GM12878 (cell line): ENCODE results near the gene PPFIA3. TPM values are rescaled to one million over a fixed set of nuclear protein-coding genes. Genes with fewer than 3 reads are reported as not detected.

ENCODE experiments used
- ATAC-seq: fragments of 200-7000 bp; cut with Tn5 transposase; 3 replicates; pipeline ENCODE4 v1.9.1; 2020; ENCODE audit warnings: mild to moderate bottlenecking, moderate library complexity
- BruUV-seq: library from RNA; stranded (reverse); fragments of 400-500 nt; replicated peaks from 2 replicates; lab custom pipeline; 2021; lab: Mats Ljungman, UMichigan
- CTCF ChIA-PET: fragments of 300-600 bp; sonication (Branson Sonifier 250); formaldehyde crosslinking; extraction: SDS; loops from one replicate; lab custom pipeline; 2021; ENCODE audit warnings: inconsistent platforms; lab: Yijun Ruan, JAX
- POLR2A ChIA-PET: fragments of 350-600 bp; formaldehyde crosslinking; extraction: SDS; loops from one replicate; lab custom pipeline; 2021; ENCODE audit warnings: inconsistent platforms; lab: Charles Lee
- RAD21 ChIA-PET: fragments of 300-600 bp; sonication (Branson Sonifier 250); formaldehyde crosslinking; loops from one replicate; lab custom pipeline; 2023; ENCODE audit warnings: antibody characterized with exemption; ENCODE audit not compliant: unreplicated experiment; lab: Charles Lee
- SMC1A ChIA-PET: fragments of 300-600 bp; sonication (Branson Sonifier 250); formaldehyde crosslinking; loops from one replicate; lab custom pipeline; 2023; ENCODE audit not compliant: unreplicated experiment, uncharacterized antibody; lab: Charles Lee
- DNase-seq: peaks from one replicate; pipeline ENCODE4 v3.0.0-alpha.2; 2011; ENCODE audit warnings: low read depth, low spot score
- FAIRE-seq: peaks from 3 replicates; lab custom pipeline; 2011; peaks lifted over from hg19 to GRCh38; lab: Jason Lieb, UNC
- H2AFZ ChIP-seq: 2 replicates; pipeline ENCODE4 v1.6.0; 2011; ENCODE audit warnings: low read depth, low read length, control low read depth; ENCODE audit not compliant: control insufficient read depth
- H3K27ac ChIP-seq: 2 replicates; pipeline ENCODE4 v1.5.1; 2011; ENCODE audit warnings: control low read depth; ENCODE audit not compliant: control insufficient read depth, insufficient read depth
- H3K27me3 ChIP-seq, 2 experiments: replicated peaks in 1 of 2; 2 replicates each; pipeline versions ENCODE4 v1.6.0 to v1.6.1; 2011; ENCODE audit warnings: low read length in 1 of 2; ENCODE audit not compliant: control insufficient read depth in 2 of 2, insufficient read depth in 2 of 2
- H3K36me3 ChIP-seq, 2 experiments: 2 replicates each; pipeline ENCODE4 v1.5.1; 2011; ENCODE audit warnings: low read length in 1 of 2; ENCODE audit not compliant: control insufficient read depth in 2 of 2, insufficient read depth in 2 of 2
- H3K4me1 ChIP-seq: 2 replicates; pipeline ENCODE4 v1.6.1; 2011; ENCODE audit warnings: mild to moderate bottlenecking, low read length, moderate library complexity, mixed read lengths; ENCODE audit not compliant: control insufficient read depth, insufficient read depth
- H3K4me2 ChIP-seq: 2 replicates; pipeline ENCODE4 v1.6.0; 2011; ENCODE audit warnings: control low read depth; ENCODE audit not compliant: control insufficient read depth, insufficient read depth
- H3K4me3 ChIP-seq: fragments of 200-600 bp; sonication (generic); 2 replicates; pipeline ENCODE4 v1.5.1; 2016
- H3K79me2 ChIP-seq: 2 replicates; pipeline ENCODE4 v1.6.0; 2011; ENCODE audit warnings: low read length; ENCODE audit not compliant: control insufficient read depth, insufficient read depth
- H3K9ac ChIP-seq: 2 replicates; pipeline ENCODE4 v1.8.0; 2011; ENCODE audit warnings: low read length, control low read depth, mixed read lengths; ENCODE audit not compliant: control insufficient read depth, insufficient read depth
- H3K9me3 ChIP-seq: replicated peaks from 3 replicates; pipeline ENCODE4 v1.5.1; 2011; ENCODE audit warnings: mild to moderate bottlenecking, low read length; ENCODE audit not compliant: control insufficient read depth, insufficient read depth
- H4K20me1 ChIP-seq: 2 replicates; pipeline ENCODE4 v1.6.0; 2011; ENCODE audit not compliant: control insufficient read depth, insufficient read depth
- BRCA1 ChIP-seq: IDR thresholded peaks from 2 replicates; pipeline ENCODE4 v1.6.1; 2011; ENCODE audit warnings: low read depth, low read length, improper control_type of control experiment
- CBX5 ChIP-seq: sonication (generic); IDR thresholded peaks from 2 replicates; pipeline ENCODE4 v1.6.1; 2016; ENCODE audit warnings: low read depth, moderate library complexity, mild to moderate bottlenecking, inconsistent platforms
- ETV6 ChIP-seq, 2 experiments: fragments of 450-650 bp in 1 of 2; IDR thresholded peaks in 1 of 2; conservative IDR thresholded peaks in 1 of 2; 2 replicates each; pipeline ENCODE4 v1.6.1; 2014; ENCODE audit warnings: antibody characterized with exemption in 1 of 2, borderline replicate concordance in 1 of 2, low read depth in 1 of 2, mild to moderate bottlenecking in 1 of 2, moderate library complexity in 1 of 2
- HCFC1 ChIP-seq: fragments of 150-350 bp; IDR thresholded peaks from 2 replicates; pipeline ENCODE4 v1.6.1; 2014; ENCODE audit warnings: low read length
- LARP7 ChIP-seq: fragments of 450-650 bp; IDR thresholded peaks from 2 replicates; pipeline ENCODE4 v1.6.1; 2017; ENCODE audit warnings: mild to moderate bottlenecking
- MEF2A ChIP-seq: IDR thresholded peaks from 2 replicates; pipeline ENCODE4 v1.6.1; 2011; ENCODE audit warnings: low read depth, mild to moderate bottlenecking, low read length, moderate library complexity; ENCODE audit not compliant: insufficient read depth
- MTA3 ChIP-seq: IDR thresholded peaks from 2 replicates; pipeline ENCODE4 v1.6.1; 2012; ENCODE audit warnings: low read length, inconsistent platforms, borderline replicate concordance
- RELA ChIP-seq: fragments of 450-650 bp; IDR thresholded peaks from 2 replicates; pipeline ENCODE4 v1.8.0; 2014; ENCODE audit warnings: borderline replicate concordance; ENCODE audit not compliant: partially characterized antibody
- RUNX3 ChIP-seq: IDR thresholded peaks from 2 replicates; pipeline ENCODE4 v1.6.1; 2012; ENCODE audit warnings: low read length, inconsistent platforms
- SIN3A ChIP-seq: IDR thresholded peaks from 2 replicates; pipeline ENCODE4 v1.6.1; 2012; ENCODE audit warnings: low read depth, low read length, improper control_type of control experiment
- SMAD1 ChIP-seq: fragments of 450-650 bp; IDR thresholded peaks from 2 replicates; pipeline ENCODE4 v1.6.1; 2018; ENCODE audit warnings: mild to moderate bottlenecking, low read depth; ENCODE audit not compliant: partially characterized antibody
- ZNF274 ChIP-seq: IDR thresholded peaks from one replicate; pipeline ENCODE4 v1.8.0; 2011; ENCODE audit not compliant: insufficient read length, insufficient read depth
- WGBS: methylation state at CpG from one replicate; pipeline ENCODE4 v1.1.6; 2016; ENCODE audit warnings: low lambda C conversion rate; ENCODE audit not compliant: insufficient replicate concordance, insufficient coverage; ENCODE audit errors: missing lambda C conversion rate; 5-methylcytosine and 5-hydroxymethylcytosine counted together
- in situ Hi-C: fragments of 300-500 bp; cut with MboI; formaldehyde crosslinking; loops from 9 replicates; pipeline ENCODE4 v1.14.3; 2018; ENCODE audit warnings: mixed read lengths
- intact Hi-C: fragments of 100-400 bp; cut with micrococcal nuclease; formaldehyde crosslinking; loops from one replicate; pipeline ENCODE4 v1.14.2; 2022; ENCODE audit not compliant: unreplicated experiment
- polyA plus RNA-seq, 11 experiments: library from polyadenylated mRNA; depleted of rRNA in 4 of 11; unstranded in 6 of 11; stranded (reverse) in 5 of 11; fragments of >200 nt; fragmentation: Nextera tagmentation in 4 of 11; fragmentation: Illumina TruSeq in 1 of 11; extraction: Ambion mirVana in 4 of 11; extraction: Trizol in 1 of 11; gene quantifications; 1 replicate in 1 of 11; 2 replicates in 10 of 11; pipeline versions ENCODE4 v1.2.1 to v1.2.3, GENCODE V29; 2011 to 2016; ENCODE audit warnings: inconsistent platforms in 2 of 11, missing spikeins in 2 of 11, low read depth in 1 of 11
- total RNA-seq, 4 experiments: library from RNA; depleted of rRNA in 3 of 4; stranded (reverse); fragments of >200 nt in 3 of 4; fragmentation: Illumina TruSeq in 1 of 4; extraction: Trizol in 1 of 4; gene quantifications; 2 replicates each; pipeline versions ENCODE4 v1.2.1 to v1.2.3, GENCODE V29; 2013 to 2021

Gene PPFIA3
- total and polyA plus RNA-seq, 10 of the 15 experiments (the other 5 are each of a cell fraction or from before 2014, with no cell fraction given) = 0.11 to 1.7 (median 0.73) TPM; not detected in 3

DNA sequence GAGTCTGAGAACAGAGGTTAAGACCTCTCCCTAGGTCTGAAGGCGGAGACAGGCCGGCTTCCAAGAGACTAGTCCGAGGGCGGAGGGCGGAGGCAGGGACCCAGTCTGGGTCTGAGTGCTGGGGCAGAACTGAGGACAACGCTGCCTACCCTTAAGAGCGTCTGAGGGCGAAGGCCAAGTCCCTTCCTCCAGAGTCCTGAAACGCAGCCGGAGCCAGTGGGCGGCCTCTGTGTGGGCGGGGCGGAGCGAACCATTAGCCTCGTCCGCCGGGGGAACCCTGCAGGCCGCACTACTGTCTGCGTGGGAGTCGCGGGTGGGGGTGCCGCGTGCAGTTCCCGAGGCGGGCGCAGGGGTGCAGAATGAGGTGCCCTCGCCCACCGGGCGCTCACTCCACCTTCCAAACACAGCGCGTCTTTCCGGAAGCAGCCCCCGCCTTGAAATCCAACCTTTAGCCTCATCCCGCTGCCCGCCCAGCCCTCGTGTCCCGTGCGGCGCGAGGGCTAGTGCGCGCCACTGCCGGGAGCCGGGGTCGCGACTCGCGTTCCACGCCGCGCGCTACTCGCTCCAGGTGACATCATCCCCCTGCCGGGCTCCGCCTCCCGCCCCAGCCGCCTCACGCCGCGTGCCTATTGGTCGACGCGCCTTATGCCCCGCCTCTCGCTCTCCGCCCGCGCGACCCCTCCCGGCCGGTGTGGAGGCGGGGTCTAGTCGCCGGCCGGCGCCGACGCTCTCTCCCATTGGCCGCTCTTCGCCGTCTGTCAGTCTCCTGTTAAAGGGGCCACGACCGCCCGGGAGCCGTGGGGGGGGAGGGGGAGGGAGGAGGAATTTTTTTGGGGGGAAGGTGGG is 556 bp upstream of the PPFIA3 start, which contains the start of gene C19orf73 (continued):
- no peak for TF ChIP-seq ZNF274
- peak; percentile 95 for TF ChIP-seq LARP7
- TF ChIP-seq MTA3 = no peak
- TF ChIP-seq HCFC1 = no peak; the same call in 1 of the 2 replicates
- TF ChIP-seq SMAD1 = no peak
- TF ChIP-seq SIN3A = no peak; the same call in 1 of the 2 replicates
- no peak for TF ChIP-seq BRCA1

DNA sequence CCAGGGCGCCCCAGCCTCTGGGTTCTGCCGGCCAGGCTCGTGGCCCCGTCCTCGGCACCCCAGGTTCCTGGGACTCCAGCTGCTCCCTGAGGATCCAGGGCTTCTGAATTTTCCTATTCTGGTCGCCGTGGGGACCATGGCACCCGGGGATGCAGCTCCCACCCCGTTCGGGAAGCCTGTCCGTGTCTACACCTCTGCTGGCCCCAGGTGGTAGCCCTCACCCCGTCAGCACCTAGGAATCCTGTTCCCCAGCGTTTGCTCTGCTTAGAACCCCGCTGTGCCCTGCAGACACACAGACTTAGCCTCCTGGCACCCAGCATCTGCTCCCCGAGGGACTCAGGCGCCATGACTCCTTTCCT is 960 bp downstream of the PPFIA3 start:
- in situ Hi-C loops = no loop called here
- DNase-seq (no peak), ATAC-seq (no peak)
- CTCF ChIA-PET = interaction anchor here (1.2 to 1.6 kb wide), 2 partner anchors 14 to 22 kb away, joined by 3 to 4 read pairs; no protein-coding TSS in a partner anchor
- BruUV-seq = no TSS peak
- H3K27me3 ChIP-seq = peaks cover 7 to 8% of the 10 kb centered on the region in 2 experiments
- SMC1A ChIA-PET = no interaction called here
- 7% methylated on average over 16 of the region's 16 CpGs for WGBS
- POLR2A ChIA-PET = no interaction called here
- H4K20me1 ChIP-seq = no peaks in the 10 kb centered on the region
- no peaks in the 10 kb centered on the region for H3K79me2 ChIP-seq
- RAD21 ChIA-PET = no interaction called here
- TF ChIP-seq ETV6 (conservative IDR thresholded peaks at IDR 0.05 in 1 of 2, IDR thresholded peaks at IDR 0.05 in 1 of 2; ENCODE audit: borderline replicate concordance in 1 of 2, low read depth in 1 of 2) (no peak), CBX5 (no peak), MEF2A (no peak), RUNX3 (no peak), LARP7 (no peak), RELA (no peak), MTA3 (no peak)
- TF ChIP-seq, all 136 proteins: peak for 0
- intact Hi-C loops = no loop called here
- Histone ChIP-seq H3K36me3 (no peaks in the 10 kb centered on the region), H2AFZ (no peak overlapping the region), H3K4me1 (peaks cover 8% of the 10 kb centered on the region; the same call in 1 of the 2 replicates), H3K27ac (no peak overlapping the region), H3K4me3 (no peak overlapping the region), H3K4me2 (0 out of 2 replicates have a peak overlapping the region, but pooled peaks have one; percentile 62), H3K9ac (no peak overlapping the region), H3K9me3 (no peaks in the 10 kb centered on the region)
- no peak for FAIRE-seq
